HG02571 (cell line): ENCODE results near the gene USF2.

ENCODE experiments used
- ATAC-seq: cut with Tn5 transposase; IDR thresholded peaks from one replicate; pipeline ENCODE4 v1.9.1; 2021; ENCODE audit warnings: mild to moderate bottlenecking, moderate library complexity; ENCODE audit not compliant: unreplicated experiment

Gene USF2

DNA sequence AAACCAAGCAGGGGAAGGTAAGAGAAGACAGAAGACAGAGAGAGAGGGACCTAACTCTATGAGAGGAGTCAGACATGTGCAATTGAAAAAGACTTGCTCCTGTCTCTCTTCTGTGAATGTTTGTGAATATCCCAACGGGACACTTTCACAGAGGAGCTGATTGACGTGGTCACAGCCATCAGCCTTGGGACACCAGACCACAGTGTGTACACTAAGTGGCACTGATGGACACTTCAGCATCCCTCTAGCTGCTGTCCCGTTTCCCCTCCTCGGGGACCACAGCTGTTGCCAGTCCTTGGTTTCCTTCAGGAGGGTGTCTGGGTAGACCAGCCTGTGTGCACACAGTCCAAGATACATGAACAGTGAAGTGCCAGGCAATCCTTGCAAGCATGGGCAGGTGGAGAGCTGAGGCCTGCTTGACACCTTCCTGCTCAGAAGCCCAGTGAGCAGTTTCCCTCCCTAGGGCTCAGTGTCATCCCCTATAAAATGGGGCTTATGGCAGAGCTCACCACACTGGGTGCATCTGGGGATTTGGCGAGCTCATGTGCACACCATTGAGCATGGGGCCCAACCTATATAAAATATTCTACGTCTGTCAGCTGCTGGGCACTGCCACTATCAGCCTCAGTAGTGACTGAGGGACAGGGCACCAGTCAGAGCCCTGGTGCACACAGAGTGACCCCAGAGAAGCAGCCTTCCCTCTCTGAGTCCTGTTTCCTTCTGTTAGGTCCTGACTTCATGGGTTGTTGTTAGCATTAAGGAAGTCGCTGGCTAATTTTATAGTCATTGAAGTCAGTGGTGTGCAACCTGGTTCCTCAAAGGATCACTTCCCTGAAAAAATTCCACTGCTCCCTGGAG, 4.3 kb upstream of the USF2 start:
- no peak for ATAC-seq

DNA sequence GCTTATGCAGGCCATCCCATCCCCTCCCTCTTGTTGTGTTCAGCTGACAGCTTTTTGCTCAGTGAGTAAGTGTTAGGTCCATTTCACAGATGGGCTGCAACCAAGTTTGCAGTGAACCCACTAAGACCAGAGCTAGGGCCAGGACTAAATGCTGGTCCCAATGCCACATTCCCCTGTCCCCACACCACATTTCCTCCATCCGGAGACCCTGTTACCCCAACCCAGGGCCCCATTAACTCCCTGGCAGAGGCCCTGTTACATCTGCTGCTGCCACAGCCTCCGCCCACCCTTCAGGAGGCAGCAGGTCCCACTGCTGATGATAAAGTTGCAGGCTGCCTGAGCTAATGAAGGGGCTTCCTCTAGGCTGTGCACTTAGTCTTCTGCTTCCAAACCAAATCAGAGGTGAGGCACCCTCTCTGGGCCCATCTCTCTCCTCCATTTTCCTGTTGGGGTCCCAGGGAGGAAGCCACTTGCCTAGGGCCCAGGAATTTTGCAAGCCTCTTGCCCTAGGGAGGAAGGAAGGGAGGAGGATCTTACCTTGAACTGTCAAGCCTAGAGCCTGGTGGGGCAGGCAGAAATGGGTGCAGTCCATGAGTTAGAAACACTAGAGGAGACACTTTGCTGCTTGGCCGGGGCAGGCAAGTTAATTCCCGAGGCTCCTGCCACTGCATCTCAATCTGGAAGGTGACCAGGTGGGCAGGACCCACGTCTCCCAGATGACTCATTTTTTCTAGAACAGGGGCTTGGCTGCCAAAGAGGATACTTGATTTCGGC, 3.4 kb upstream of the USF2 start:
- ATAC-seq: no peak

DNA sequence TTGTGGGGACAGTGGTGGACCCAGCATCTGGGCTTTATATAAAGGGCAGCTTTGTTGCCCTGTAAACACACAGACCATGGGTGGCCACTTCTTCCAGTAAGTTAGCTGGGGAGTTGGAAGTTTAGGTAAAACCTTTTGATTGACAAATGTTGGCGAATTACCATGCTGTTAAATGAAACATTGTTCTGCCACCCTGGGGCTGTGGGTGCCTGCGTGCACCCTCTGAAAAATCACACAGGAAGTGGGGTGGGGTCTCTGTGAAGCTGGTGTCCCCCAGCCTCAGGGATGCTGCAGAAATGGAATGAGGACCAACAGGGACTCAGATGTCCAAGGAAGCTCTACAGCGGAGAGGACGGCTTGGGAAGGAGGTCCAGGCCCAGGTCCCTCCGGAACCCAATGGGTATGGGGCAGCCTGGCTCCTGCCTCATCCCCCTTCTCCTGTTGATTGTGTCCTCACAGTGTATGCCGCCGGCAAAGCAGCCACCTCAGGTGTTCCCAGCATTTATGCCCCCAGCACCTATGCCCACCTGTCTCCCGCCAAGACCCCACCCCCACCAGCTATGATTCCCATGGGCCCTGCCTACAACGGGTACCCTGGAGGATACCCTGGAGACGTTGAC, 2.8 kb upstream of the USF2 start:
- no peak for ATAC-seq

- no peak for ATAC-seq
These were observed 2.0 kb upstream of the USF2 start for GRCh38 chr19:35266520-35267352.

GRCh38 chr19:35267353-35267817, 1.4 kb upstream of the USF2 start:
- no peak for ATAC-seq

GRCh38 chr19:35267818-35268535, 785 bp upstream of the USF2 start:
- ATAC-seq: peak; percentile 39

- peak; percentile 40 for ATAC-seq
These were observed 816 bp downstream of the USF2 start for GRCh38 chr19:35269438-35270117.

DNA sequence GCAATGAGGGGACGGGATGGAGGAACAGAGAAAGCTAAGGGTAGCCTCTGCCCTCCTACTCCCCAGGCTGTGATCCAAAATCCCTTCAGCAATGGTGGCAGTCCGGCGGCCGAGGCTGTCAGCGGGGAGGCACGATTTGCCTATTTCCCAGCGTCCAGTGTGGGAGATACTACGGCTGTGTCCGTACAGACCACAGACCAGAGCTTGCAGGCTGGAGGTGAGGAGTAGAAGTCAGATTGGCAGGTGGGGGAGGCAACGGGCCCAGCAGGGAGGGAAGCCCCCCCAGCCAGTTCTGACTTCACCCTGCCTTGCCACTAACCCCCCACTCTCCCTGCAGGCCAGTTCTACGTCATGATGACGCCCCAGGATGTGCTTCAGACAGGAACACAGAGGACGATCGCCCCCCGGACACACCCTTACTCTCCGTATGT, 1.6 kb downstream of the USF2 start:
- ATAC-seq: no peak

GRCh38 chr19:35271546-35271945, 2.8 kb downstream of the USF2 start:
- ATAC-seq: no peak

DNA sequence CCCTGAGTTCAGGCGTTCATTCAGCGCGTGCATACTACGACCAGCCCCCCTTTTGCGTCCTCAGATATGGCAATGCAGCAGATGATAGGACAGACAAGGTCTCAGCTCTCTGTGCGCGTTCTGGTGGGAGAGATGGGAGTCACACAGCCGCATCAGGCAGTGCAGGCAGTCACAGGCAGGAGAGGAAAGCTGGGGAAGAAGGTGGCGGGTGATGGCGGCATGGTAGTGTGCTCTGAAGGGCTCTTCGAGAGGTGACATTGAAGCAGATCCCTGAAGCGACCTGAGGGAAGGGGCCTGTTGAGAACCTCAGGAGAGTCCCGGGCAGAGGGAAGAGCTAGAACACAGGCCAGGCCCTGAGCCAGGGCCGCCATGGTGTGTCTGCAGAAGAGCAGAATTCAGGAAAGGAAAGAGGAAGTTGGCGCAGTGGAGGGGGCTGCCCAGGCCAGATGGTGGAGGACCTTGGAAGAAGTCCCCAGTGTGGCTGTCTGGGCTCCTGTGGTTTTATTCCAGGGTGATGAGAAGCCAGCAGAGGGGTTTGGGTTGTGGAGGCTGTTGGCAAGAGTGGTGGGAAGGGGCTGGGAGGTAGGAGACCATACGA, 3.5 kb downstream of the USF2 start:
- no peak for ATAC-seq

DNA sequence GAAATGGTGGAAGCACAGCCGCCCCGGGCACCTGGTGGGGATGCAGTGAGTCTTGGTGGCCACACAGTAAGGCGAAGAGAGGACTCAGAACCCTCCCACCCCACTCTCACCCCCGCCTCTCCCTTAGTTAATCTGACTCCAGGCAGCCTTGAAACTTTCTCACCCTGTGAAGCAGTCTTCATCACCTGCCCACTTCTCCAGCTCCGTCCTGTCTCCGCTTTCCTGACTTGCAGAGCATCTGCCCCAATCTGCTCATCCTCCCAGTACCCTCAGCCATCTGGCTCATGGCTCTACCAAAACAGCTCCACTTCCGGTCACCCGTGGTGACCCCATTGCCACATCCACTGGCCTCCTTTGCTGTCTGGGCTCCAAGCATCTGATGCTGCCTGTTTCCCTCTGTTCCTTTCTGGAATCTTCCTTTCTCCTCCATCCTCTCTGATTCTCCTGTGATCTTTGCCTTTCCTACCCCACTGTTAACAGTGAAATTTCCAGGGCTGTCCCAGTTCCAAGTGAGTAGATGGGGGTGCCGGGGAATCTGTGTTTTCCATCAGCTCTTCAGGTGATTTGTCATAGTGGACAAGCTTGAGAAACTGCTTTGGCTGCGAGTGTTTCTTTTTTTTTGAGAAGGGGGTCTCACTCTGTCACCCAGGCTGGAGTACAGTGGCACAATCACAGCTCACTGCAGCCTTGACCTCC, 4.3 kb downstream of the USF2 start:
- no peak for ATAC-seq

DNA sequence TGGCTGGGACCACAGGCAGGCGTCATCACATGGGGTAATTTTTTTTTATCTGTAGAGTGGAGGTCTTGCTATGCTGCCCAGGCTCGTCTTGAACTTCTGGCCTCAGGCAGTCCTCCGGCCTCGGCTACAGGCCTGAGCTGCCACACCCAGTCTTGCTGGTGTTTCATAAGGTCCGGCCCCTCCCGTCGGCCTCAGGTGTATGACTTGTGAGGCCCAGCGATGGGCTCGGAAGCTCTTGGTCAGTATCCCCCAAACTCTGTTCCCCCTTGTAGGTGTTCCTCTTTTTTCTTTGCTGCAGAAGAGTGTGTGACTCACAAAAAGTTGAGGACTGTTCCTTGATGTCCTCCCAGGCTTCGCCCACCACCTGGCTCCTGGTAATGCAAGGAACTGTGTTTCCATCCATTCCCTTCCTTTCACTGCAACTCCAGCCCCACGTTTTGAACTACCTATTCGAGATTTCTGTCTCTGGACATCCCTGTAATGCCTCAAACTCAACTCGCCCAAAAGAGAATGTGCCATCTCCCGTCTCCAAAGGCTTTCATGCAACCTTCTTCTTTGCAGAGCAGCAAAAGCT, 5.0 kb downstream of the USF2 start:
- no peak for ATAC-seq

DNA sequence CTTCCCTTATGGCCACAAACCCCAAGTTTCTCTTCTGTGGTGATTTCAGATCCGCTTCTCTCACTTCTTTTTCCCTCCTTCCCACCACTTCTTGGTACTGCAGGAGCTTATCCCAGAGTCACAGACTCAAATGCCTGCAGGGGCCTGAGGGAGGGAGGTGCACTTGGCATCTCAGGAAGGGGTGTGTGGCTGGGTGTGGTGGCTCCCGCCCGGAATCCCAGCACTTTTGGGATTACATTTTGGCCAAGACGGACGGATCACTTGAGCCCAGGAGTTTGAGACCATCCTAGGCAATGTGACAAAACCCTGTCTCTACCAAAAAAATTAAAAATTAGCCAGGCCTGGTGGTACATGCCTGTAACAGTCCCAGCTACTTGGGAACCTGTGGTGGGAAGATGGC, 5.6 kb downstream of the USF2 start:
- ATAC-seq: no peak

DNA sequence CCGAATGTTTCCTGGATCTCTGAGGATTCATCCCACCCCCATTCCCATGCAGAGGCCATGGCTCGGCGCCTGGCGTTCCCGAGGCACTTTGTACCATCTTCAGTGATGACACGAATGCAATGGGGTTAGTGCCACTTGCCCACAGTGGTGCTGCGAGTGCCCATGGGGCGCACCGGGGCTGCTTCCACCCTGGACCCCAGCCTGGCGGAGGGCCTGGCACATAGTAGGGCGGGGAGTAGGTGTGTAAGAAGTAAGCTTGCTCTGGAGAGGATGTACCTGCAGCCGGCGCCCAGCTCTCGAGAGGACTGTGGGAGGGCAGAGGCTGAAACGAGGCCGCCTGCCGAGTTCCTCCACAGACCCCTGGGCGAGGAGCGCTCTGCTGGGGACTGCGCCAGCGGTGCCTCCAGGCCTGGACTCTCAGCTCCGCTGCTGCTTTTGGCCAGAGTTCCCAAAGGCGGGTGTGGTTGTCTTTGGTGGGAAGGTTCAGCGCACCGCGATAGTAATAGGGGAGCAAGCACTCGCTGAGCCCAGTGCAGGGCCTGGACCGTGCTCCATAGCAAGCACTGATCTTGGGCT, 8.0 kb downstream of the USF2 start:
- ATAC-seq: no peak

GRCh38 chr19:35278578-35279284, 10.0 kb downstream of the USF2 start:
- ATAC-seq: no peak

DNA sequence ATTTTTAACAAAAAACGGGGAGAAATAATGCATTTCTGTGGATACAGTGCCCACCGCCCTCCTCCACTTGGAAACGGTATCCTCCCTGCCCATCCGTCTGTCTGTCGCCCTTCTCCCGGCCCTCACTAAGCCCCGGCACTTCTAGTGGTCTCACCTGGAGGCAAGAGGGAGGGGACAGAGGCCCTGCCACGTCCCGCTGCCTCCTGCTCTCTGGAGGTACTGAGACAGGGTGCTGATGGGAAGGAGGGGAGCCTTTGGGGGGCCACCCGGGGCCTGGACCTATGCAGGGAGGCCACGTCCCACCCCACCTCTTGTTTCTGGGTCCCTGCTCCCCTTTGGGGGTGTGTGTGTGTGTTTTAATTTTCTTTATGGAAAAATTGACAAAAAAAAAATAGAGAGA, 10.6 kb downstream of the USF2 start:
- ATAC-seq: no peak
